ENCODE results near the gene NHERF2.

The NHERF2 gene
- 1.1 to 1.2 reads per million in 2 donors for total RNA-seq

GRCh38 chr16:2026461-2027023, at the start of gene NHERF2:
TSS of gene NHERF2 (plus strand) at chr16:2026902. CDS start at chr16:2027006, 104 bp downstream.
- peak in 2 of 5 experiments; percentile 27 to 42 for DNase-seq

GRCh38 chr16:1976951-1977874, 49.5 kb upstream of the NHERF2 start:
- no peak for DNase-seq

- DNase-seq: no peak
Measured at GRCh38 chr16:1977875-1978268, 48.8 kb upstream of the NHERF2 start.

GRCh38 chr16:1978476-1979120, 48.1 kb upstream of the NHERF2 start:
- DNase-seq: no peak

- DNase-seq: no peak
Measured at GRCh38 chr16:1979271-1980029, 47.3 kb upstream of the NHERF2 start.

GRCh38 chr16:1980030-1980769, 46.5 kb upstream of the NHERF2 start:
- no peak for DNase-seq

- DNase-seq: no peak
Measured at GRCh38 chr16:1980770-1981087, 46.0 kb upstream of the NHERF2 start.

GRCh38 chr16:1981398-1981836, 45.3 kb upstream of the NHERF2 start, which contains the start of gene NOXO1:
TSS of gene NOXO1 (minus strand) at chr16:1981469. CDS start at chr16:1981179, 290 bp downstream.
- DNase-seq: no peak

- no peak for DNase-seq
Measured at GRCh38 chr16:1982013-1982433, 44.7 kb upstream of the NHERF2 start.

- no peak for DNase-seq
Measured at GRCh38 chr16:1982991-1983543, 43.6 kb upstream of the NHERF2 start.

- DNase-seq: peak; percentile 33 to 81 (median 53)
Measured at GRCh38 chr16:1983544-1984346, 43.0 kb upstream of the NHERF2 start, which contains the start of gene GFER. TSS of gene GFER (plus strand) at chr16:1984193. CDS start at chr16:1984219, 26 bp downstream.

GRCh38 chr16:1984347-1985225, 42.1 kb upstream of the NHERF2 start:
- no peak for DNase-seq

- no peak for DNase-seq
Measured at GRCh38 chr16:1985466-1986150, 41.1 kb upstream of the NHERF2 start.

GRCh38 chr16:1987198-1987597, 39.5 kb upstream of the NHERF2 start:
- no peak for DNase-seq

GRCh38 chr16:1989209-1990100, 37.2 kb upstream of the NHERF2 start, which contains the start of gene SYNGR3:
TSS of gene SYNGR3 (plus strand) at chr16:1989970. CDS start at chr16:1990103, 133 bp downstream.
- peak in 2 of 5 experiments; percentile 6 to 35 for DNase-seq

- no peak for DNase-seq
Measured at GRCh38 chr16:1990101-1990350, 36.7 kb upstream of the NHERF2 start.

GRCh38 chr16:1990351-1991134, 36.2 kb upstream of the NHERF2 start:
- peak in 2 of 5 experiments; percentile 28 to 46 for DNase-seq
